Gastroesophageal sphincter (tissue), 4 donors: ENCODE measurements around the gene SRM. TPM values are rescaled to one million over a fixed set of nuclear protein-coding genes. Genes with fewer than 3 reads are reported as not detected.
"Not testable (repeated sequence)": the region's sequence is repeated elsewhere in the genome, so short reads cannot be mapped to it uniquely, and the experiment has no call there.

Source experiments
- ATAC-seq: fragments of 150-250 bp; one replicate; pipeline ENCODE4 v1.9.1; 2016; ENCODE audit warnings: mild to moderate bottlenecking, moderate library complexity
- H3K27ac ChIP-seq, 4 donors: fragments of 200-600 bp; sonication (generic) in 3 of 4; 1 replicate in 3 of 4; 2 replicates in 1 of 4; pipeline ENCODE4 v1.5.1; 2016 to 2019
- H3K27me3 ChIP-seq: fragments of 200-600 bp; sonication (generic); one replicate; pipeline ENCODE4 v1.5.1; 2019
- H3K36me3 ChIP-seq, 2 donors: fragments of 200-600 bp; sonication (generic); one replicate each; pipeline ENCODE4 v1.5.1; 2019; ENCODE audit warnings: control low read depth in 1 of 2
- H3K4me1 ChIP-seq, 3 donors: fragments of 200-600 bp; sonication (generic); 1 replicate in 2 of 3; 2 replicates in 1 of 3; pipeline ENCODE4 v1.5.1; 2016 to 2019; ENCODE audit warnings: control low read depth in 2 of 3
- H3K4me3 ChIP-seq, 2 donors: fragments of 200-600 bp; sonication (generic); one replicate each; pipeline ENCODE4 v1.5.1; 2019; ENCODE audit warnings: mild to moderate bottlenecking in 1 of 2, moderate library complexity in 1 of 2
- H3K9me3 ChIP-seq, 3 donors: fragments of 200-600 bp; sonication (generic); one replicate each; pipeline ENCODE4 v1.5.1; 2017 to 2019; ENCODE audit warnings: control low read depth in 2 of 3
- CTCF ChIP-seq, 4 experiments: fragments of 200-600 bp in 2 of 4; fragments of 450-650 bp in 2 of 4; sonication (generic) in 1 of 4; IDR thresholded peaks; one replicate each; pipeline ENCODE4 v1.5.1; 2017 to 2019; ENCODE audit warnings: antibody characterized with exemption in 4 of 4, mild to moderate bottlenecking in 2 of 4, moderate library complexity in 2 of 4
- EP300 ChIP-seq: sonication (generic); formaldehyde crosslinking; IDR thresholded peaks from one replicate; pipeline ENCODE4 v1.6.1; 2017; ENCODE audit warnings: antibody characterized with exemption, mild to moderate bottlenecking
- POLR2A ChIP-seq, 2 donors: fragments of 450-650 bp; IDR thresholded peaks; one replicate each; pipeline ENCODE4 v1.6.1; 2017; ENCODE audit warnings: antibody characterized with exemption in 2 of 2, mild to moderate bottlenecking in 2 of 2, moderate library complexity in 1 of 2
- POLR2AphosphoS5 ChIP-seq: sonication (generic); formaldehyde crosslinking; IDR thresholded peaks from one replicate; pipeline ENCODE4 v1.6.1; 2017; ENCODE audit warnings: antibody characterized with exemption
- WGBS, 2 donors: methylation state at CpG; one replicate each; pipeline ENCODE4 v1.1.5; 2018; ENCODE audit warnings: low coverage in 1 of 2; 5-methylcytosine and 5-hydroxymethylcytosine counted together
- total RNA-seq, 4 donors: library from RNA; depleted of rRNA; stranded (reverse); fragments of >200 nt; gene quantifications; one replicate each; pipeline ENCODE4 v1.1.0, GENCODE V29; 2016

SRM gene
- total RNA-seq, 4 donors from 2014 or later = 29.3 to 54.0 (median 34.1) TPM

- ATAC-seq = no peak
- Histone ChIP-seq H3K4me1 (peaks cover 0 to 18% (median 7%) of the 10 kb centered on the region in 3 donors), H3K9me3 (no peaks in the 10 kb centered on the region), H3K36me3 (peaks cover 0 to 69% of the 10 kb centered on the region in 2 donors), H3K27me3 (no peaks in the 10 kb centered on the region), H3K27ac (no peak overlapping the region), H3K4me3 (no peak overlapping the region)
- TF ChIP-seq EP300 = no peak
- TF ChIP-seq CTCF (IDR thresholded peaks at IDR 0.05) = no peak
- no peak for TF ChIP-seq POLR2A (IDR thresholded peaks at IDR 0.05)
- TF ChIP-seq POLR2AphosphoS5 = no peak
- 93 to 96% methylated on average over 3 of the region's 3 CpGs for WGBS, 2 donors
Measured at GRCh38 chr1:11064942-11065341, 5.1 kb upstream of the SRM start.

- not testable (repeated sequence) for ATAC-seq, H3K27ac ChIP-seq, H3K9me3 ChIP-seq, H3K4me3 ChIP-seq, H3K27me3 ChIP-seq
- 84 to 93% methylated on average over 3 to 7 of the region's 18 CpGs for whole genome bisulfite sequencing, 2 donors
- H3K4me1 ChIP-seq = peaks cover 0 to 24% (median 9%) of the 10 kb centered on the region in 3 donors
- peaks cover 0 to 60% of the 10 kb centered on the region in 2 donors for H3K36me3 ChIP-seq
Measured at GRCh38 chr1:11063937-11064537, 4.2 kb upstream of the SRM start.

GRCh38 chr1:11062965-11063401 lies 3.2 kb upstream of the SRM start:
- 50 to 54% methylated on average over 3 of the region's 3 CpGs for WGBS, 2 donors
- no peak for ATAC-seq
- no peak overlapping the region for H3K27ac ChIP-seq
- H3K36me3 ChIP-seq = peaks cover 0 to 51% of the 10 kb centered on the region in 2 donors
- no peak overlapping the region for H3K4me3 ChIP-seq
- peaks cover 0 to 34% (median 15%) of the 10 kb centered on the region in 3 donors for H3K4me1 ChIP-seq
- TF ChIP-seq POLR2A (IDR thresholded peaks at IDR 0.05) (no peak), CTCF (IDR thresholded peaks at IDR 0.05) (no peak), POLR2AphosphoS5 (no peak), EP300 (no peak)
- no peaks in the 10 kb centered on the region for H3K9me3 ChIP-seq
- no peaks in the 10 kb centered on the region for H3K27me3 ChIP-seq

- H3K27ac ChIP-seq = no peak overlapping the region
Measured at GRCh38 chr1:11061652-11062365, 2.0 kb upstream of the SRM start.

More at GRCh38 chr1:11061652-11062365, 2.0 kb upstream of the SRM start:
- ATAC-seq = no peak
- TF ChIP-seq CTCF (IDR thresholded peaks at IDR 0.05) (no peak), EP300 (no peak), POLR2A (IDR thresholded peaks at IDR 0.05) (no peak), POLR2AphosphoS5 (no peak)
- H3K9me3 ChIP-seq = no peaks in the 10 kb centered on the region
- H3K4me3 ChIP-seq = no peak overlapping the region
- 54% methylated on average over 5 of the region's 5 CpGs; no CpG with 5 or more reads in 1 of the 2 donors for WGBS, 2 donors
- no peaks in the 10 kb centered on the region for H3K27me3 ChIP-seq
- peaks cover 0 to 36% (median 15%) of the 10 kb centered on the region in 3 donors for H3K4me1 ChIP-seq
- peaks cover 0 to 51% of the 10 kb centered on the region in 2 donors for H3K36me3 ChIP-seq
